BJ (cell line): Measurements from ENCODE around the gene ALG1. TPM values are rescaled to one million over a fixed set of nuclear protein-coding genes. Genes with fewer than 3 reads are reported as not detected.

Experiments used
- CTCF ChIA-PET: fragments of 350-600 bp; formaldehyde crosslinking; extraction: SDS; loops from one replicate; lab custom pipeline; 2021; ENCODE audit warnings: antibody characterized with exemption, inconsistent platforms; lab: Yijun Ruan, JAX
- POLR2A ChIA-PET: fragments of 300-600 bp; sonication (Branson Sonifier 250); formaldehyde crosslinking; extraction: SDS; loops from one replicate; lab custom pipeline; 2021; ENCODE audit warnings: antibody characterized with exemption; lab: Charles Lee
- DNase-seq: peaks from one replicate; pipeline ENCODE4 v3.0.0-alpha.2; 2011; ENCODE audit warnings: low read depth
- H3K27me3 ChIP-seq: 2 replicates; pipeline ENCODE4 v1.6.0; 2011; ENCODE audit warnings: low read length; ENCODE audit not compliant: control insufficient read depth, insufficient read depth
- H3K36me3 ChIP-seq: 2 replicates; pipeline ENCODE4 v1.5.1; 2011; ENCODE audit warnings: low read length; ENCODE audit not compliant: control insufficient read depth, insufficient read depth
- H3K4me3 ChIP-seq: 2 replicates; pipeline ENCODE4 v1.5.1; 2011; ENCODE audit warnings: low read depth, mild to moderate bottlenecking, control low read depth, low read length
- polyA plus RNA-seq: library from polyadenylated mRNA; depleted of rRNA; stranded (reverse); fragments of >200 nt; gene quantifications from 2 replicates; pipeline ENCODE4 v1.2.3, GENCODE V29; 2011
- TF ChIP-seq, protein P1 (sequence below): IDR thresholded peaks from 2 replicates; pipeline ENCODE4 v1.5.1; 2011; ENCODE audit warnings: low read depth, mild to moderate bottlenecking, control low read depth, inconsistent platforms, low read length, moderate library complexity; ENCODE audit not compliant: insufficient read depth

Gene ALG1
- polyA plus RNA-seq, 1 experiment = 63.1 TPM

DNA sequence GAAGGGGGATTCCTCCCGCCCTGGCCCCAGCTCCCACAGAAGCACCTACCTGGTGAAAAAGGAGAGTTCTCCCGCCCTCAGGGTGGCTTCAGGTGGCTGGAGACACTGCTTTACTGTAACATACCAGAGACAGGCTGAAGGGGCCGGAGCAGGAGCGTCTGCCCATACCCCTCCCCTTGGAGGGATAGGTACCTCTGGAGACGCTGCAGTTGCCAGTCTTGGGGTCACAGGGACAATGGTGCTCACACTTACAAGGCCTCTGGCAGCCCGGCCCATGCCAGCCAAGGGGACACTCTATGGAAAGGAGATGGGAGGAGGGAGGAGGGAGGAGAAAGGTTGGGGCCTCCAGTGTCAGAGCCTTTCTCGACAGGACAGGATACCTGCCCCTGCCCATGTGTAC lies 44.6 kb upstream of the ALG1 start:
- no peaks in the 10 kb centered on the region for H3K27me3 ChIP-seq
- H3K4me3 ChIP-seq = no peak overlapping the region
- ChIA-PET POLR2A (no interaction called here), CTCF (interaction anchor here (0.6 kb wide), 1 partner anchor 48 kb away, joined by 5 read pairs; no protein-coding TSS in a partner anchor)
- peaks cover 3% of the 10 kb centered on the region for H3K36me3 ChIP-seq
- TF ChIP-seq, protein P1, sequence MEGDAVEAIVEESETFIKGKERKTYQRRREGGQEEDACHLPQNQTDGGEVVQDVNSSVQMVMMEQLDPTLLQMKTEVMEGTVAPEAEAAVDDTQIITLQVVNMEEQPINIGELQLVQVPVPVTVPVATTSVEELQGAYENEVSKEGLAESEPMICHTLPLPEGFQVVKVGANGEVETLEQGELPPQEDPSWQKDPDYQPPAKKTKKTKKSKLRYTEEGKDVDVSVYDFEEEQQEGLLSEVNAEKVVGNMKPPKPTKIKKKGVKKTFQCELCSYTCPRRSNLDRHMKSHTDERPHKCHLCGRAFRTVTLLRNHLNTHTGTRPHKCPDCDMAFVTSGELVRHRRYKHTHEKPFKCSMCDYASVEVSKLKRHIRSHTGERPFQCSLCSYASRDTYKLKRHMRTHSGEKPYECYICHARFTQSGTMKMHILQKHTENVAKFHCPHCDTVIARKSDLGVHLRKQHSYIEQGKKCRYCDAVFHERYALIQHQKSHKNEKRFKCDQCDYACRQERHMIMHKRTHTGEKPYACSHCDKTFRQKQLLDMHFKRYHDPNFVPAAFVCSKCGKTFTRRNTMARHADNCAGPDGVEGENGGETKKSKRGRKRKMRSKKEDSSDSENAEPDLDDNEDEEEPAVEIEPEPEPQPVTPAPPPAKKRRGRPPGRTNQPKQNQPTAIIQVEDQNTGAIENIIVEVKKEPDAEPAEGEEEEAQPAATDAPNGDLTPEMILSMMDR = no peak
- DNase-seq = no peak

GRCh38 chr16:5027575-5028235 lies 43.9 kb upstream of the ALG1 start:
- H3K4me3 ChIP-seq = no peak overlapping the region
- no peak for DNase-seq
- H3K27me3 ChIP-seq = no peaks in the 10 kb centered on the region
- ChIA-PET CTCF (no interaction called here), POLR2A (no interaction called here)
- TF ChIP-seq, protein P1 = no peak
- peaks cover 3% of the 10 kb centered on the region for H3K36me3 ChIP-seq

GRCh38 chr16:5028950-5029475 lies 42.6 kb upstream of the ALG1 start:
- Histone ChIP-seq H3K27me3 (no peaks in the 10 kb centered on the region), H3K4me3 (no peak overlapping the region), H3K36me3 (peaks cover 3% of the 10 kb centered on the region)
- DNase-seq = no peak
- POLR2A ChIA-PET = no interaction called here
- CTCF ChIA-PET = no interaction called here
- TF ChIP-seq, protein P1 = no peak

DNA sequence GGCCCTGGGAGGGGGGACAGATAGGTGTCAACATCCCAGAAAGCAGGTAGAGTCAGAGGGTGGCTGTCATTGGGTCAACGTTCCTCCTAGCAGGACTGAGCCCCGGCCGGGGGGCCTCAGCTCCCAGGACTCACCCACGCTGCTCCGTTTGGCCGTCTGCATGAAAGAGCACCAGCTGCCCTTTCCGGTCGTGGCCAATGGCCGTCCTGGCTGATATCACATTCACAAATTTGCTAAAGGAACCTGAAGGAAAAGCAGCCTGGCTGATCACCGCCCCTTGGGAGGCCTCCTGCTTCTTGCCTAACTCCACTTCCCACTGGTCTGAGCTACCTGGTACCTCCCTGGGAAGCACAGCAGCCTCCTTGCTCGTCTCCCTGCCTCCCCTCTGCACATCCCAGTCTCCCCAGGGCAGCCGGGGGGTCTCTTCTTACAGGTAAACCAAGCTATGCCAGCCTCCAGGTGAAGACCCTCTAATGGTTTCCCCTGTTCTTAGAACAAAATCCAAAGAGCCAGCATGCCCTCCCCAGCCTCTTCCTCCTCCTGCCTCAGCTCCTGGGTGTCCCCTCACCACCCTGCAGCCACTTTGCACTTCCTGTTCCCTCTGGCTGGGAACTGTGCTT lies 41.3 kb upstream of the ALG1 start:
- TF ChIP-seq, protein P1 = no peak
- Histone ChIP-seq H3K36me3 (peaks cover 2% of the 10 kb centered on the region), H3K4me3 (no peak overlapping the region), H3K27me3 (no peaks in the 10 kb centered on the region)
- ChIA-PET CTCF (interaction anchor here (0.6 kb wide), 1 partner anchor 267 kb away, joined by 4 read pairs; no protein-coding TSS in a partner anchor), POLR2A (no interaction called here)
- no peak for DNase-seq

- ChIA-PET POLR2A (no interaction called here), CTCF (interaction anchor here (1.7 kb wide), 1 partner anchor 11 kb away, joined by 4 read pairs; no protein-coding TSS in a partner anchor)
- Histone ChIP-seq H3K27me3 (no peaks in the 10 kb centered on the region), H3K4me3 (no peak overlapping the region), H3K36me3 (peaks cover 2% of the 10 kb centered on the region)
- TF ChIP-seq, protein P1 = no peak
- no peak for DNase-seq
These were observed 40.0 kb upstream of the ALG1 start for GRCh38 chr16:5031601-5032000.
